ENCODE data around the gene KRT36. TPM values are rescaled to one million over a fixed set of nuclear protein-coding genes. Genes with fewer than 3 reads are reported as not detected.

The KRT36 gene
- total RNA-seq, 1 donor from 2014 or later, result not detected

- H3K27ac Mint-ChIP-seq, result no peak overlapping the region
- CTCF ChIA-PET, result no interaction called here
- H3K36me3 Mint-ChIP-seq (ENCODE audit: low read depth), result no peaks in the 10 kb centered on the region
- POLR2A ChIA-PET, result no interaction called here
- no peak overlapping the region for H3K4me3 Mint-ChIP-seq
- intact Hi-C loops (cut with micrococcal nuclease), result no loop called here
- H3K27me3 Mint-ChIP-seq, result peaks cover 18% of the 10 kb centered on the region
- no peaks in the 10 kb centered on the region for H3K4me1 Mint-ChIP-seq
- no peak for TF ChIP-seq CTCF (IDR thresholded peaks at IDR 0.05)
- no peak for DNase-seq
- ATAC-seq (ENCODE audit: low read depth), result no peak
- H3K9me3 Mint-ChIP-seq, result no peaks in the 10 kb centered on the region
Measured at GRCh38 chr17:41453066-41453465, 36.6 kb downstream of the KRT36 start.

GRCh38 chr17:41452281-41452680 lies 37.4 kb downstream of the KRT36 start:
- Mint-ChIP-seq H3K9me3 (no peaks in the 10 kb centered on the region), H3K36me3 (ENCODE audit: low read depth) (no peaks in the 10 kb centered on the region), H3K4me3 (no peak overlapping the region), H3K27me3 (peaks cover 18% of the 10 kb centered on the region), H3K27ac (no peak overlapping the region), H3K4me1 (no peaks in the 10 kb centered on the region)
- ChIA-PET POLR2A (no interaction called here), CTCF (no interaction called here)
- intact Hi-C loops (cut with micrococcal nuclease), result no loop called here
- DNase-seq, result no peak
- ATAC-seq (ENCODE audit: low read depth), result no peak
- no peak for TF ChIP-seq CTCF (IDR thresholded peaks at IDR 0.05)

GRCh38 chr17:41451154-41451728 lies 38.5 kb downstream of the KRT36 start:
- intact Hi-C loops (cut with micrococcal nuclease), result no loop called here
- H3K27ac Mint-ChIP-seq, result no peak overlapping the region

GRCh38 chr17:41449008-41449407 lies 40.7 kb downstream of the KRT36 start:
- Mint-ChIP-seq H3K4me1 (no peaks in the 10 kb centered on the region), H3K27ac (no peak overlapping the region), H3K36me3 (ENCODE audit: low read depth) (no peaks in the 10 kb centered on the region), H3K27me3 (peaks cover 23% of the 10 kb centered on the region), H3K9me3 (no peaks in the 10 kb centered on the region), H3K4me3 (no peak overlapping the region)
- POLR2A ChIA-PET, result no interaction called here
- DNase-seq, result no peak
- intact Hi-C loops (cut with micrococcal nuclease), result no loop called here
- TF ChIP-seq CTCF (IDR thresholded peaks at IDR 0.05), result no peak
- CTCF ChIA-PET, result no interaction called here
- no peak for ATAC-seq (ENCODE audit: low read depth)

More at GRCh38 chr17:41451154-41451728, 38.5 kb downstream of the KRT36 start:
- Mint-ChIP-seq H3K27me3 (peaks cover 18% of the 10 kb centered on the region), H3K4me1 (no peaks in the 10 kb centered on the region), H3K36me3 (ENCODE audit: low read depth) (no peaks in the 10 kb centered on the region), H3K4me3 (no peak overlapping the region), H3K9me3 (no peaks in the 10 kb centered on the region)
- ATAC-seq (ENCODE audit: low read depth) (no peak), DNase-seq (no peak)
- ChIA-PET CTCF (no interaction called here), POLR2A (no interaction called here)
- no peak for TF ChIP-seq CTCF (IDR thresholded peaks at IDR 0.05)

GRCh38 chr17:41448506-41448905 lies 41.2 kb downstream of the KRT36 start:
- POLR2A ChIA-PET, result no interaction called here
- Mint-ChIP-seq H3K4me1 (no peaks in the 10 kb centered on the region), H3K4me3 (no peak overlapping the region), H3K36me3 (ENCODE audit: low read depth) (no peaks in the 10 kb centered on the region), H3K27ac (no peak overlapping the region), H3K27me3 (peaks cover 23% of the 10 kb centered on the region), H3K9me3 (no peaks in the 10 kb centered on the region)
- DNase-seq (no peak), ATAC-seq (ENCODE audit: low read depth) (no peak)
- CTCF ChIA-PET, result no interaction called here
- no peak for TF ChIP-seq CTCF (IDR thresholded peaks at IDR 0.05)
- intact Hi-C loops (cut with micrococcal nuclease), result no loop called here
